ENCODE measurements around the gene USP6NL.
"Not testable (repeated sequence)": the region's sequence is repeated elsewhere in the genome, so short reads cannot be mapped to it uniquely, and the experiment has no call there.

The USP6NL gene

GRCh38 chr10:11441151-11441535 is 170.3 kb downstream of the USP6NL start:
- no peak for DNase-seq

GRCh38 chr10:11440250-11441150 is 170.9 kb downstream of the USP6NL start:
- DNase-seq: peak; percentile 36

- DNase-seq: no peak
Observed at GRCh38 chr10:11439523-11440053, 171.9 kb downstream of the USP6NL start.

GRCh38 chr10:11437391-11438142 is 173.9 kb downstream of the USP6NL start:
- DNase-seq: no peak

GRCh38 chr10:11436445-11436844 is 175.0 kb downstream of the USP6NL start:
- DNase-seq: not testable (repeated sequence)

GRCh38 chr10:11435581-11435981 is 175.9 kb downstream of the USP6NL start:
- no peak for DNase-seq

GRCh38 chr10:11434324-11434723 is 177.1 kb downstream of the USP6NL start:
- DNase-seq: no peak

GRCh38 chr10:11433657-11434056 is 177.8 kb downstream of the USP6NL start:
- DNase-seq: no peak

GRCh38 chr10:11431216-11431555 is 180.3 kb downstream of the USP6NL start:
- DNase-seq: no peak

GRCh38 chr10:11430421-11431215 is 180.8 kb downstream of the USP6NL start:
- DNase-seq: no peak

- no peak for DNase-seq
Observed at GRCh38 chr10:11429439-11430052, 181.9 kb downstream of the USP6NL start.

GRCh38 chr10:11425676-11426075 is 185.8 kb downstream of the USP6NL start:
- DNase-seq: no peak

- no peak for DNase-seq
Observed at GRCh38 chr10:11425296-11425610, 186.2 kb downstream of the USP6NL start.

GRCh38 chr10:11424456-11425295 is 186.8 kb downstream of the USP6NL start:
- no peak for DNase-seq

- no peak for DNase-seq
Observed at GRCh38 chr10:11416974-11417373, 194.5 kb downstream of the USP6NL start.

- DNase-seq: no peak
Observed at GRCh38 chr10:11415095-11415494, 196.4 kb downstream of the USP6NL start.

GRCh38 chr10:11414314-11415038 is 197.0 kb downstream of the USP6NL start:
- no peak for DNase-seq

GRCh38 chr10:11411926-11412545 is 199.4 kb downstream of the USP6NL start:
- DNase-seq: no peak

- DNase-seq: no peak
Observed at GRCh38 chr10:11409357-11409756, 202.1 kb downstream of the USP6NL start.

- DNase-seq: no peak
Observed at GRCh38 chr10:11407939-11408338, 203.5 kb downstream of the USP6NL start.

- no peak for DNase-seq
Observed at GRCh38 chr10:11406746-11407145, 204.7 kb downstream of the USP6NL start.
